ENCODE data around the gene ANKRD12.

DNA sequence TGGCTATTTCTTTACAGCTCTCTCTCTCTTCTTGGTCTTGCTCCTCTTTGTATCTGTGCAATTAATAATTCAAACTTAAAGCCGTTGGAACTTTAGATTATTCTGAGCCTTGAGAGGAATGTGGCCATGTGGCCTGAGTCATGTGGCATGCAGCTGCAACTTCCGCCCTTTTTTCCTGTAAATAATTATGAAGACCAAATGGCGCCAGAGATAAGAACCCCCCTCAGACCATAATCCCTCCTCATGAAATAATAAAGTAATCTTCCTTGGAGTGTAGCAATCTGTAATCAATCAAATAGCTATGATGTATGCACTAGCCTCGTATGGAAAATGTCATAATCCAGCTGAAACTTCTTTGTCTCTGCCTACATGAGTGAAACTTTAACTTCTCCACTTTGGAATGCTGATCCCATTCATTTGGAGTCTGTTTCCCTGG, 184.5 kb downstream of the ANKRD12 start:
- TF ChIP-seq CTCF (IDR thresholded peaks at IDR 0.05) (no peak), POLR2AphosphoS5 (IDR thresholded peaks at IDR 0.05; ENCODE audit: low read depth, low read length) (no peak), REST (IDR thresholded peaks at IDR 0.05; ENCODE audit: insufficient read depth in 1 of 2, low read depth in 2 of 2, low read length in 1 of 2) (no peak)
